ENCODE results near the gene TEX10.
"Not testable (repeated sequence)": the region's sequence is repeated elsewhere in the genome, so short reads cannot be mapped to it uniquely, and the experiment has no call there.

TEX10 gene

GRCh38 chr9:100352201-100352726, 478 bp downstream of the TEX10 start:
- no peak for TF ChIP-seq CTCF (IDR thresholded peaks at IDR 0.05; ENCODE audit: control extremely low read depth, extremely low read depth, low read depth, missing control alignments)
- ChIA-PET POLR2A (interaction anchor here (1.3 kb wide), 1 partner anchor 10 kb away, joined by 3 read pairs; no protein-coding TSS in a partner anchor), CTCF (interaction anchor here (1.4 to 3.8 kb wide), 7 partner anchors 11 to 523 kb away, joined by 3 to 16 read pairs (median 6); no protein-coding TSS in a partner anchor)
- DNase-seq (ENCODE audit: extremely low spot score), result peak; percentile 50

- CTCF ChIA-PET, result interaction anchor here (0.9 to 3.8 kb wide), 9 partner anchors 10 to 1120 kb away, joined by 3 to 16 read pairs (median 6); no protein-coding TSS in a partner anchor
- POLR2A ChIA-PET, result interaction anchor here (0.7 kb wide), 1 partner anchor 13 kb away, joined by 4 read pairs; no protein-coding TSS in a partner anchor
- no peak for DNase-seq (ENCODE audit: extremely low spot score)
- no peak for TF ChIP-seq CTCF (IDR thresholded peaks at IDR 0.05; ENCODE audit: control extremely low read depth, extremely low read depth, low read depth, missing control alignments)
Measured at GRCh38 chr9:100351508-100351907, 1.2 kb downstream of the TEX10 start.

DNA sequence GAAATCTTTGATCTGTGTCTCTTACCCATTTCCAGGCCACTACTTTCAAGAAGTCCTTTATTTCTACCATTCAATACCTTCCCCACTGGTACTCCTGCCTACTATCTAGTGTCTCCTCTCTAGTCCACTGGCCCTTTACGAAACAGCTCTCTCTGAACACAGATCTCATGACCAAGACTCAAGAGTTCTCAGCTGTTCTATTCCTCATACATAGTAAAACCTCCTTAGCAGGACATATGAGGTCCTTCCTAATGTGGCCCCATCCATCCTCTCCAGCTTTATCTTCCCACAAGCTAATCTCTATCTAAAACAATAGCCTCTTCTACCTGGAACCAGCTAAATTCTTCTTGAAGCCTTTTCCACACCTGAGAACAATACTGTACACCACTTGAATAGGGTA, 2.6 kb downstream of the TEX10 start:
- ChIA-PET CTCF (interaction anchor here (0.8 to 3.8 kb wide), 10 partner anchors 8 to 1119 kb away, joined by 3 to 16 read pairs (median 4); no protein-coding TSS in a partner anchor), POLR2A (no interaction called here)
- TF ChIP-seq CTCF (IDR thresholded peaks at IDR 0.05; ENCODE audit: control extremely low read depth, extremely low read depth, low read depth, missing control alignments), result no peak
- no peak for DNase-seq (ENCODE audit: extremely low spot score)

DNA sequence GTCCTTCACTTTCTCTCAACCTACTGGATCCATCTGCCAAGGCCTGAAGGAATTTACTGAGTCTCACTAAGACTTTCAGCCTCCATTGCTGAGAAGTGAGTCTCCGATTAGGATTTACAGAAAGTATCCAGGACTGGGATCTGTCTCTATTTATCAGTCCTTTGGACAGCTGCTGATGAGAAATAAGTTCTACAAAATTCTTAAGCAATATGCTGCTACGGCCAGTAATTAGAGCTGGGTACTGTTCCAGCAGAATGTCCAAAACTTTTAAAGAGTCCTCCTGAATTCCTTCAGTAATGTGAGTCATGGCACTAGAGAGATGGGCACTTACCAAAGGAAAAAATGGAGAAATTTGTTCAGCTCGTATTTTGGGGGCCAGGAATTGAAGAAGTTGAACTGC, 5.9 kb downstream of the TEX10 start:
- DNase-seq (ENCODE audit: extremely low spot score), result no peak
- no peak for TF ChIP-seq CTCF (IDR thresholded peaks at IDR 0.05; ENCODE audit: control extremely low read depth, extremely low read depth, low read depth, missing control alignments)
- ChIA-PET POLR2A (no interaction called here), CTCF (interaction anchor here (1.2 to 6.3 kb wide), 3 partner anchors 9 to 22 kb away, joined by 3 to 37 read pairs (median 8); no protein-coding TSS in a partner anchor)

GRCh38 chr9:100341889-100342288, 10.9 kb downstream of the TEX10 start:
- POLR2A ChIA-PET, result interaction anchor here (1.0 kb wide), 1 partner anchor 11 kb away, joined by 3 read pairs; the partner anchor contains the start of gene TEX10
- DNase-seq (ENCODE audit: extremely low spot score), result no peak
- CTCF ChIA-PET, result interaction anchor here (2.7 to 6.3 kb wide), 2 partner anchors 9 to 17 kb away, joined by 16 to 37 read pairs; partner anchors contain the start of gene TEX10
- TF ChIP-seq CTCF (IDR thresholded peaks at IDR 0.05; ENCODE audit: control extremely low read depth, extremely low read depth, low read depth, missing control alignments), result no peak

DNA sequence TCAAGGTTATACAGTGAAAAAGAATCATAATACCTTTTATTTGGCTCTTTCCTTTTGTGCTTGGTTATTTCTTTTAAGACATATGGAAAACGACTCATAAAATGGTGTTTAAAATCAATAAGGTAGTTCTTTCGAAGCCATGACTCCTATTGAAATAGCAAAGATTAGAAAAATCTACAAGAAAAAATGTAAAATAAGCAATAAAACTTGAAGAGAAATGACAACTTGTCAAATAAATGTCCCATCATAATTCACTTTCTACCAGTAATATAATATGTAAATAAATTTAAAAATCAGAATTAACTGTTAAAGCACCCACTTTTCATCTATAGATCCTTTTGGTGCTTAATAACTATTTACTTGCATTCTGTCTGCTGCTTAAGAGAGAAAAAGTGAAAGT, 12.5 kb downstream of the TEX10 start:
- POLR2A ChIA-PET, result no interaction called here
- DNase-seq (ENCODE audit: extremely low spot score), result no peak
- no peak for TF ChIP-seq CTCF (IDR thresholded peaks at IDR 0.05; ENCODE audit: control extremely low read depth, extremely low read depth, low read depth, missing control alignments)
- CTCF ChIA-PET, result interaction anchor here (2.7 to 5.9 kb wide), 2 partner anchors 11 to 15 kb away, joined by 16 to 32 read pairs; partner anchors contain the start of gene TEX10

- DNase-seq (ENCODE audit: extremely low spot score), result not testable (repeated sequence)
- ChIA-PET CTCF (interaction anchor here (1.1 to 5.9 kb wide), 5 partner anchors 8 to 17 kb away, joined by 4 to 32 read pairs (median 8); no protein-coding TSS in a partner anchor), POLR2A (interaction anchor here (1.1 kb wide), 1 partner anchor 9 kb away, joined by 4 read pairs; no protein-coding TSS in a partner anchor)
Measured at GRCh38 chr9:100338736-100339135, 14.0 kb downstream of the TEX10 start.
